ENCODE measurements around the gene STT3A. TPM values are rescaled to one million over a fixed set of nuclear protein-coding genes. Genes with fewer than 3 reads are reported as not detected.

Gene STT3A
- polyA plus RNA-seq, result 183 to 221 TPM (median 214 TPM) in 3 replicates
- polyA plus RNA-seq (2011; ENCODE audit: low read depth), result 41.4 TPM
- polyA plus RNA-seq (2011; cell fraction: cytosol; rRNA removed), result 63.8 and 98.5 TPM in 2 replicates
- 217 and 230 TPM in 2 replicates for polyA plus RNA-seq (2011; cell fraction: nucleus; rRNA removed)
- polyA plus RNA-seq (2012; ENCODE audit: low replicate concordance), result 50.5 and 153 TPM in 2 replicates
- 366 to 686 TPM (median 640 TPM) in 3 replicates for polyA minus RNA-seq
- polyA minus RNA-seq (2011; cell fraction: cytosol; rRNA and poly(A)+ RNA removed), result 113 TPM
- polyA minus RNA-seq (2011; cell fraction: nucleus; rRNA and poly(A)+ RNA removed), result 394 and 505 TPM in 2 replicates

DNA sequence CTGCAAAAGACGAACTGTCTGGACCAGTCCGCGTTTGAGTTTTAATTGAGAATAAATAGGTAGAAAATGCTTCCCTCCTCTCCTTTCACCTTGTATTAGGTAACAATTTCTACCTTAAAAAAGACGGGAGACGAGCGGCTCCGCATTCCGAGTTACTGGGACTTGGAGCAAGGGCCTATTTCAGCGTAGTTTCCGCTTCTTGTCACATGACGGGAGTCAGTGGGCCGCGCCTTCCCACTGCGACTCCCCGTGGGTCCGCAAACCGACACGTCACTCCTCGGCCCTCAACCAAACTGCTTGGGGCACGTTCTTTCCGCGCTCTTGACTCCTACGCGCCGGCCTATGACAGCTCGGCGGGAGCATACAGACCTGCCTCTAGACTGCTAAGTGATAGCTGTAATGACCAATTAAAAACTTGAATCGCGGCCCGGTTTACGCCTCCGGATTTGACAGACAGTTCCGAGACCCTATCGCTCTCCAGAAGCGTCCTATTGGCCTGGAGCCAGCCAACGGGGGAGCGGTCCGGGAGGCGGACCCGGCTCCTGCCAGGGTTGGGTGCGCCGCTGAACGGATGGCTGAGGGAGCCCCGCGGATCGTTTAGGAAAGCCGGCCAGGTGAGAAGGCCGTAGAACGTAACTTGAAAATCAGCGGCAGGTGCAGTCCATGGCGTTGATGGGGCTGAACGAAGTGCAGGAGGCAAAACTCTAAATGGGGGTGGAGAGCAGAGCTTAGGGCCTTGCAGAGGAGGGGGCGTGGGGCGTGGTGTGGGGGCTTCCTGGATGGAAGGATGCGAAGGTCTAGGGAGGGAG, at the start of gene STT3A:
Gene STT3A, plus strand, starts transcription at position 548 of the 809 bp plus-strand sequence. CDS start 3,064 bp downstream, outside the sequence.
- Histone ChIP-seq H3K9me1 (ENCODE audit: control insufficient read depth, extremely low read depth, insufficient read depth, low read length) (no peaks in the 10 kb centered on the region), H3K36me3 (ENCODE audit: control insufficient read depth in 2 of 2, extremely low read depth in 1 of 2, insufficient read depth in 2 of 2, low read length in 2 of 2) (peaks cover 1 to 3% of the 10 kb centered on the region in 2 experiments), H3K27ac (ENCODE audit: control insufficient read depth, insufficient read depth, low read length) (peak within 1 kb of the TSS; percentile 100), H3K79me2 (ENCODE audit: control insufficient read depth, insufficient read depth, low read length) (peaks cover 44% of the 10 kb centered on the region), H2AFZ (ENCODE audit: control insufficient read depth, low read length) (peak within 1 kb of the TSS; percentile 93), H4K20me1 (ENCODE audit: control insufficient read depth, extremely low read depth, insufficient read depth, low read length) (no peaks in the 10 kb centered on the region), H3K9ac (ENCODE audit: control insufficient read depth, extremely low read depth, insufficient read depth, low read length) (peak within 1 kb of the TSS; percentile 96), H3K4me2 (ENCODE audit: control insufficient read depth, extremely low read depth, insufficient read depth, low read depth, low read length) (peak within 1 kb of the TSS; percentile 97), H3K27me3 (ENCODE audit: control insufficient read depth, extremely low read depth, insufficient read depth, low read length) (no peaks in the 10 kb centered on the region), H3K9me3 (ENCODE audit: control insufficient read depth, low read depth, low read length) (no peaks in the 10 kb centered on the region), H3K4me3 (ENCODE audit: control insufficient read depth in 2 of 3, extremely low read depth in 1 of 3, insufficient read depth in 2 of 3, low read depth in 1 of 3, low read length in 3 of 3) (peak within 1 kb of the TSS; percentile 94 to 99 (median 95)), H3K4me1 (ENCODE audit: control insufficient read depth, extremely low read depth, insufficient read depth, low read length) (peaks cover 13% of the 10 kb centered on the region)
- dilution Hi-C loops (cut with MboI; ENCODE audit: extremely low pct_ligation_motif_present, low sequenced_read_pairs), result no loop called here
- DNase-seq (ENCODE audit: low read depth, low spot score), result peak; percentile 98
- peak; percentile 91 for FAIRE-seq
- TF ChIP-seq CTCF (optimal IDR thresholded peaks at IDR 0.05 in 1 of 3, IDR thresholded peaks at IDR 0.05 in 1 of 3, conservative IDR thresholded peaks at IDR 0.05 in 1 of 3; ENCODE audit: extremely low read depth in 1 of 3, insufficient read depth in 2 of 3, low read length in 3 of 3) (no peak), EZH2 (IDR thresholded peaks at IDR 0.05; ENCODE audit: low read length) (no peak)

GRCh38 chr11:125550780-125551179, 41.9 kb upstream of the STT3A start:
- no peaks in the 10 kb centered on the region for H3K36me3 ChIP-seq (ENCODE audit: control insufficient read depth in 2 of 2, extremely low read depth in 1 of 2, insufficient read depth in 2 of 2, low read length in 2 of 2)
- H4K20me1 ChIP-seq (ENCODE audit: control insufficient read depth, extremely low read depth, insufficient read depth, low read length), result no peaks in the 10 kb centered on the region
- no peak overlapping the region for H3K9ac ChIP-seq (ENCODE audit: control insufficient read depth, extremely low read depth, insufficient read depth, low read length)
- dilution Hi-C loops (cut with MboI; ENCODE audit: extremely low pct_ligation_motif_present, low sequenced_read_pairs), result no loop called here
- no peak overlapping the region for H2AFZ ChIP-seq (ENCODE audit: control insufficient read depth, low read length)
- no peaks in the 10 kb centered on the region for H3K4me1 ChIP-seq (ENCODE audit: control insufficient read depth, extremely low read depth, insufficient read depth, low read length)
- DNase-seq (ENCODE audit: low read depth, low spot score) (no peak), FAIRE-seq (no peak)
- TF ChIP-seq CTCF (optimal IDR thresholded peaks at IDR 0.05 in 1 of 3, IDR thresholded peaks at IDR 0.05 in 1 of 3, conservative IDR thresholded peaks at IDR 0.05 in 1 of 3; ENCODE audit: extremely low read depth in 1 of 3, insufficient read depth in 2 of 3, low read length in 3 of 3) (no peak), EZH2 (IDR thresholded peaks at IDR 0.05; ENCODE audit: low read length) (no peak)
- no peak overlapping the region for H3K4me3 ChIP-seq (ENCODE audit: control insufficient read depth in 2 of 3, extremely low read depth in 1 of 3, insufficient read depth in 2 of 3, low read depth in 1 of 3, low read length in 3 of 3)
- H3K27me3 ChIP-seq (ENCODE audit: control insufficient read depth, extremely low read depth, insufficient read depth, low read length), result no peaks in the 10 kb centered on the region
- no peak overlapping the region for H3K27ac ChIP-seq (ENCODE audit: control insufficient read depth, insufficient read depth, low read length)
- H3K9me1 ChIP-seq (ENCODE audit: control insufficient read depth, extremely low read depth, insufficient read depth, low read length), result no peaks in the 10 kb centered on the region
- H3K4me2 ChIP-seq (ENCODE audit: control insufficient read depth, extremely low read depth, insufficient read depth, low read depth, low read length), result no peak overlapping the region
- no peaks in the 10 kb centered on the region for H3K79me2 ChIP-seq (ENCODE audit: control insufficient read depth, insufficient read depth, low read length)
- peaks cover 6% of the 10 kb centered on the region for H3K9me3 ChIP-seq (ENCODE audit: control insufficient read depth, low read depth, low read length)
